Anterior cingulate cortex (tissue), 58 donors: ENCODE measurements around the gene RPS17.

ENCODE experiments used
- DNase-seq, 58 donors: peaks; one replicate each; lab custom pipeline; 2025; lab: John Stamatoyannopoulos, UW

RPS17 gene

GRCh38 chr15:82540055-82540983 lies at the start of gene RPS17:
TSS of gene RPS17 (minus strand) at chr15:82540457. CDS start at chr15:82540428, 29 bp downstream.
- no peak for DNase-seq

DNA sequence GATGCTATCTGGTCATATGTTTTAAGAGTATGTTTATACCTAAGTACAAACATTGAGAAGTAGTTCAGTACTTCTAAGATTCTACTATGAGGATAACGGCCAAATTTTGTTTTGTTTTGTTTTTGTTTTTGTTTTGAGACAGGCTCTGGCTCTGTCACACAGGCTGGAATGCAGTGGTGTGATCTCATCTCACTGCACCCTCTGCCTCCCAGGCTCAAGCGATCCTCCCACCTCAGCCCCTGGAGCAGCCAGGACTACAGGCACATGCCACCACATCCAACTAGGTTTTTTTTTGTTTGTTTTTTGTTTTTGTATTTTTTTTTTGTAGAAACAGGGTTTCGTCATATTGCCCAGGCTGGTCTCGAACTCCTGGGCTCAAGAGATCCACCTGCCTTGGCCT lies 47.5 kb upstream of the RPS17 start:
- DNase-seq: no peak

DNA sequence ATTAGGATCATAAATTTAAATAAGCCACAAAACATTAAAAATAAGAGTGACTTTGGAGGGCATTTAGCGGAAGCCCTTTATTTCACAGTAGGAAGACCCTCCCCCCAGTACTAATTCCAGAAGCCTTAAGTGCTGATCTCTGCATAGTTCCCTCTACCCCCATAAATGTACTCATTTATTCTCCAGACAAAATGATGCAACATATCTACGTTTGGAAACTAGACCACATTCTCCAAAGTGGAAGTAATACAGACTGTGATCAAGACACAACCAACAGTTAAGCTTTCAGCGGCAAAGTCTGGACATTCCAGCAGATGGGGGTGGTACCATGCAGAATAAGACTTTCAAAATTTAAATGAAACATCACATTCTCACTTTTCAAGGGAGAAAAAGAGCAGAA lies 44.8 kb upstream of the RPS17 start:
- DNase-seq: no peak

DNA sequence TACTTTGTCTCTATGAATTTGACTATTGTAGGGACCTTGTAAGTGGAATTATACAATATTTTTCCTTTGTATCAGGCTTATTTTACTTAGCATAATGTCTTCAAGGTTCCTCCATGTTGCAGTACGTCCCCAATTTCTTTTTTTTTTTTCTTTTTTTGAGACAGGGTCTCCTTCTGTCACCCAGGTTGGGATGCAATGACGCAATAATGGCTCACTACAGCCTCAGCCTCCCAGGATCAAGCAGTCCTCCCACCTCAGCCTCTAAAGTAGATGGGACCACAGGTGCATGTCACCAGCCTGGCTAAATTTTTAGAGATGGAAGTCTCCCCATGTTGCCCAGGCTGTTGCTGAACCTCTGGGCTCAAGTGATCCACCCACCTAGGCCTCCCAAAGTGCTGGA lies 40.5 kb upstream of the RPS17 start:
- no peak for DNase-seq

GRCh38 chr15:82575335-82575734 lies 35.1 kb upstream of the RPS17 start:
- DNase-seq: no peak

- peak in 3 of 58 donors; percentile 5 to 33 (median 6) for DNase-seq
These were observed 32.7 kb upstream of the RPS17 start for GRCh38 chr15:82572986-82573385.

- DNase-seq: peak in 31 of 58 donors; percentile 5 to 76 (median 41)
These were observed 32.1 kb upstream of the RPS17 start for GRCh38 chr15:82572311-82572710.

- peak; percentile 40 to 93 (median 82) for DNase-seq
These were observed 31.5 kb upstream of the RPS17 start for GRCh38 chr15:82571722-82572222.

DNA sequence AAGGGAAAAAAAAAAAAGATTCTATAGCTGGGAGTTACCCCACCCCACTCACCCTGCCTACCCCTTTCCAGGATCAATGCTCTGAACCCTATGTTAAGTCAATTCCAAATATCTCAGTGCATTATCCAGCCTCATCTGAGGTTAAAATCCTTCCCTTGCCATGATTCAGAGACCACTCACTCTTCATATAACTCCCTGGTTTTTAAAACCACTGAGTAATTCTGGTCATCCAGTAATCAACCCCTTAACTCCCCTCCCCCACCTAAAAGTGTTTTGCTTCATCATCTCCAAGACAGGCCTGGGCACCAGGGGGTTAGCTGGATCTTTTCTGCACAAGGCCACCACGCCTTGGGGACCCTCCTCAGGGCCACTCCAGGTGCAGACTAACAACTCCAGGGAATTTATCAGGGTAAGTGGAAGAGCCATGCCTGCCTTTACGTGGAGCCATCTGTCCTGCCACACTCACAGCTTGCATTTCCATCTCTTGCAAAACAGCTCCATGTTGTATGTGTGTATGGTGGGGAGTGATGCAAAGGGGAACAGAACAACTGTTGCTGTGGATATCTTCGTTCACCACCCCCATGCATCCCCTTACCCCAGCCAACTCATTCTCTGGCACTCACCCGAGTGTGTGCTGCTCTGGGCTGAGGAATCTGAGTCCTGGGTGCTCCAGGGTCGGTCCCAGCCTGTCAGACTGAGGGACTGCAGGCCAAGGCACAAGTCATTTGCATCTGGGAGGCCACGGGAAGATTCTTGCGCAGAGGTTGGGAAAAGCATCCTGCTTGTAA lies 30.7 kb upstream of the RPS17 start:
- peak in 18 of 58 donors; percentile 1 to 52 (median 32) for DNase-seq

- no peak for DNase-seq
These were observed 29.6 kb upstream of the RPS17 start for GRCh38 chr15:82569834-82570233.

DNA sequence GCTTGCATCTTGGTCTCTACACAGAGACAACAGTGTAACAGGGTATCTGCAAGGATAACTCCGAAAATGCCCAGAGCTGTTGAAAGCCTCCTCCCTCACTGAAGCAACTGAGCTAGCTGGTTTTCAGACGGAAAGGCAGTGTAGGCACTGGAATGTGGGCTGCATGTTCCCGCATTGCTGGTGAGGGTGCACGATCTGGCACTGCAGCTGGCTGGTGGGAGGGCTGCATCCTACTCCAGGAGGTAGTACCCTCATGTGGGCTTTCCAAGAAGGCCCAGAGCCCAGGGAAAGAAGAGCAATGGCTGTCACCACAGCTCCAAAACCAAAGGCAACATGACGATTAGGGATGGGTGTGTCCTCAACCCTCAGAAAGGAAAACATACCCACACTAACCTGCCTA lies 28.7 kb upstream of the RPS17 start:
- peak in 29 of 58 donors; percentile 4 to 67 (median 33) for DNase-seq

- DNase-seq: no peak
These were observed 27.4 kb upstream of the RPS17 start for GRCh38 chr15:82567661-82568060.

DNA sequence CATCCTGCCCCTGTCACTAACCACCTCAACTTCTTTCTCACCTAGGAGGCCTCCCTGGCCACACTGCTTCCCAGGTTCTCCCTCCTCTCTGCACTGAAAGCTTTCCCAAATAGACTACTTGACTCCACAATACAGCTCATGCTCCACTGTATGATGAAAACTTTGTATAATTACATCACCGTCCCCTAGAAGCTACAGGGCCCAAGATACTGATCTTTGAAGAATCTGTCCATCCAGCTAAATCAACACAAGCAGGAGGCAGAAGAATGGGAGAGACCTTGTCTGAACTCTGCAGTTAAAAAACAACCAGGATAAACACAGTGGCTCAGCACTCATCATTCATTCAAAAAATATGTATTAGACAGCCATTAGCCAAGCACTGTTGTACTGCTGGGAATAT lies 26.4 kb upstream of the RPS17 start:
- DNase-seq: no peak

GRCh38 chr15:82558502-82558901 lies 18.2 kb upstream of the RPS17 start:
- no peak for DNase-seq

GRCh38 chr15:82556315-82557035 lies 16.2 kb upstream of the RPS17 start:
- DNase-seq: no peak

GRCh38 chr15:82554849-82555248 lies 14.6 kb upstream of the RPS17 start:
- no peak for DNase-seq

- DNase-seq: peak in 3 of 58 donors; percentile 14 to 23 (median 17)
These were observed 14.1 kb upstream of the RPS17 start for GRCh38 chr15:82554351-82554750.

DNA sequence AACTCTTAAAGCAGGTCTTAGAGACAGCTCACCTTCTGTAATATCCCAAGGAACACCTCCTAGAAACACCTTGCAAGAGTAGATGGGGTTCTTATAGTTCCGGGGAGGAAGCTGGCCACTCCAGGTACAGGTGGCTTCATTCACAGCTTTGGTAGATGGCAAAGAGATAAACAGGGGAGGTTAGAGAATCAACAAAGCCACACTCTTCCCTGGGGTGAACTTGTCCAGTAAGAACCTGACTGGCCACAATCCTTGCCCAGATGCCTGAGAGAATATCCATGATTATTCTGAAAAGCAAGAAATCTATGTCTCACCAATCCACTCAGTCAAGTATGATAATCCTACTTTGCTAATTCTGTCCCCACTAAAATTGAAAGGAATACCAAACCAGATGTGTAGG lies 13.6 kb upstream of the RPS17 start:
- DNase-seq: no peak

DNA sequence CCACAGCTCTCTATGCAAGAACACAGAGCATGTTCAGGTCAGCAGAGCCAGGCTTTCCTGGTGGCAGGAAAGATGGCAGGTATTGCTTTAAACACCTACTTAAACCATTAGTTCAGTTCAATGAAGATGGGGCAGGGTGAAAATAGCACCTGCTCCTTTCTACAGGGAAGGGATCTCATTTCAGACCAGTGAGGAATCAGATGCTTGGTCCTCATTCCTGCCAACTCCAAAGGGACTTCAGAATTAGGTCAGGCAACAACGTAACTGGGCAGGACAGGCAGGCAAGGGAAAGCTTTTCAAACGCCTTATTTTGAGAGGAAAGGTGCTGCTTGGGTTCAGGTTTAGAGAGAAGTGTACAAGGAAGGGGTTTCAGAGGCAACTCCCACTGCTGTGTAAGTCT lies 12.6 kb upstream of the RPS17 start:
- no peak for DNase-seq

DNA sequence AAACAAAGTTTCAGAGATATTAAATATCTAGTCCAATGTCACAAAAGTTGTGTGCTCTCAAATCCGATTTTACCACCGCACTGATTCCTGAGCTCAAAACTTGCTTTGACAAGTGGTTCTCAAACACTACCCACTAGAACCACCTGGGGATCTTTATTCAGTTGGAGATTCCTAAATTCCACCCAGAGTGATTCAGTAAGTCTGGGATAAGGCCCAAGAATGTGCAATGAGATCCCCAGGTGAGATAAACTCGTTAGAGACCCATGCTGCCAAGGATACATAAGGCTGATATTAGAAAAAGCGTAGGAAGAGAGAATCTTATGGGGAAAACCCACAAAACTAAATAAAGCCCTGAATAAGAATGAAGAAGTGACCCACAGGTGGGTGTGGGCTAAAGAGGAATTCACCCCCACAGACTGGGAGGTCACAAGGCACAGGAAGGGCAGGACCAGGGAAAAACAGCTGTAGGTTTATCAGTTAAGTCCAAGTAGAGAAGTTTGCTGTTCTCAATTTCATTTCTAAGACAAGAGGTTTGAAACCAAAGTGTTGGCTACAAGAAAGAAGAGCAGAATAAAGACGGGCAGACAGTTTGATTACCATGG lies 11.5 kb upstream of the RPS17 start:
- no peak for DNase-seq
